Measurements from ENCODE around the gene DNAH1.

DNAH1 gene

GRCh38 chr3:52291508-52292181 is 24.5 kb upstream of the DNAH1 start:
- DNase-seq = no peak

- no peak for DNase-seq
Observed at GRCh38 chr3:52292247-52293065, 23.7 kb upstream of the DNAH1 start.

- no peak for DNase-seq
Observed at GRCh38 chr3:52293491-52294319, 22.4 kb upstream of the DNAH1 start.

- DNase-seq = no peak
Observed at GRCh38 chr3:52294320-52295150, 21.6 kb upstream of the DNAH1 start.

GRCh38 chr3:52295671-52296208 is 20.4 kb upstream of the DNAH1 start:
- no peak for DNase-seq

GRCh38 chr3:52297242-52298148 is 18.6 kb upstream of the DNAH1 start:
- DNase-seq = no peak

GRCh38 chr3:52298149-52299098 is 17.7 kb upstream of the DNAH1 start:
- no peak for DNase-seq

- DNase-seq = no peak
Observed at GRCh38 chr3:52299247-52299878, 16.8 kb upstream of the DNAH1 start.

- DNase-seq = no peak
Observed at GRCh38 chr3:52299879-52300611, 16.1 kb upstream of the DNAH1 start.

- no peak for DNase-seq
Observed at GRCh38 chr3:52302426-52303145, 13.5 kb upstream of the DNAH1 start.

GRCh38 chr3:52303811-52304210 is 12.3 kb upstream of the DNAH1 start:
- no peak for DNase-seq

- DNase-seq = no peak
Observed at GRCh38 chr3:52305926-52306325, 10.2 kb upstream of the DNAH1 start.

GRCh38 chr3:52306978-52307377 is 9.1 kb upstream of the DNAH1 start:
- no peak for DNase-seq

- DNase-seq = no peak
Observed at GRCh38 chr3:52308308-52308707, 7.8 kb upstream of the DNAH1 start.

GRCh38 chr3:52310861-52311575 is 5.1 kb upstream of the DNAH1 start:
- no peak for DNase-seq

GRCh38 chr3:52311576-52312119 is 4.5 kb upstream of the DNAH1 start:
- DNase-seq = no peak

- DNase-seq = no peak
Observed at GRCh38 chr3:52313188-52313773, 2.8 kb upstream of the DNAH1 start.

Data from activated CD4-positive, CD25-positive, alpha-beta regulatory T cell treated with anti-CD3 and anti-CD28 coated beads, Interleukin-2, amount 50 U/mL, for 72 hours (primary cell).